Caco-2 (cell line): ENCODE data around the gene XAGE5. TPM values are rescaled to one million over a fixed set of nuclear protein-coding genes. Genes with fewer than 3 reads are reported as not detected.
"Not testable (repeated sequence)": the region's sequence is repeated elsewhere in the genome, so short reads cannot be mapped to it uniquely, and the experiment has no call there.

Source experiments
- Bru-seq: library from RNA; stranded (reverse); fragments of 400-500 nt; gene quantifications from one replicate; lab custom pipeline; 2021; lab: Mats Ljungman, UMichigan
- BruChase-seq, 2 experiments: library from RNA; stranded (reverse); fragments of 400-500 nt; gene quantifications; one replicate each; lab custom pipeline; 2021; lab: Mats Ljungman, UMichigan
- BruUV-seq: library from RNA; stranded (reverse); fragments of 400-500 nt; replicated peaks from 2 replicates; lab custom pipeline; 2021; lab: Mats Ljungman, UMichigan
- CTCF ChIA-PET: fragments of 300-600 bp; sonication (Branson Sonifier 250); formaldehyde crosslinking; loops from one replicate; lab custom pipeline; 2022; ENCODE audit warnings: antibody characterized with exemption; lab: Charles Lee
- POLR2A ChIA-PET: fragments of 300-600 bp; sonication (Branson Sonifier 250); formaldehyde crosslinking; loops from one replicate; lab custom pipeline; 2022; ENCODE audit warnings: antibody characterized with exemption; lab: Charles Lee
- DNase-seq, 2 experiments: peaks; one replicate each; pipeline versions ENCODE4 v3.0.0 to v3.0.0-alpha.2; 2020 to 2022
- H3K27me3 ChIP-seq: replicated peaks from 2 replicates; pipeline ENCODE4 v1.6.0; 2011; ENCODE audit warnings: low read length; ENCODE audit not compliant: control insufficient read depth, insufficient read depth
- H3K36me3 ChIP-seq: 2 replicates; pipeline ENCODE4 v1.5.1; 2011; ENCODE audit warnings: low read length; ENCODE audit not compliant: control insufficient read depth, insufficient read depth
- H3K4me1 ChIP-seq: fragments of 250-450 bp; sonication (Bioruptor Pico); 2 replicates; pipeline ENCODE4 v1.5.1; 2020; ENCODE audit warnings: mild to moderate bottlenecking
- H3K4me3 ChIP-seq: 2 replicates; pipeline ENCODE4 v1.5.1; 2011; ENCODE audit warnings: low read depth, mild to moderate bottlenecking, control low read depth, low read length
- H3K9me3 ChIP-seq: fragments of 250-450 bp; sonication (Bioruptor Pico); 2 replicates; pipeline ENCODE4 v1.5.1; 2020; ENCODE audit warnings: mild to moderate bottlenecking, moderate library complexity
- H3K27ac Mint-ChIP-seq: one replicate; pipeline ENCODE4 v1.8.0; 2022; ENCODE audit warnings: mixed read lengths; ENCODE audit not compliant: unreplicated experiment
- H3K27me3 Mint-ChIP-seq: one replicate; pipeline ENCODE4 v1.8.0; 2022; ENCODE audit warnings: mixed read lengths; ENCODE audit not compliant: insufficient read depth, unreplicated experiment
- H3K36me3 Mint-ChIP-seq: one replicate; pipeline ENCODE4 v1.8.0; 2022; ENCODE audit warnings: mild to moderate bottlenecking, mixed read lengths; ENCODE audit not compliant: insufficient read depth, unreplicated experiment
- H3K4me1 Mint-ChIP-seq: one replicate; pipeline ENCODE4 v1.8.0; 2022; ENCODE audit warnings: low read depth, mixed read lengths; ENCODE audit not compliant: unreplicated experiment
- H3K4me3 Mint-ChIP-seq: one replicate; pipeline ENCODE4 v1.8.0; 2022; ENCODE audit warnings: mild to moderate bottlenecking, moderate library complexity, mixed read lengths; ENCODE audit not compliant: unreplicated experiment
- H3K9me3 Mint-ChIP-seq: one replicate; pipeline ENCODE4 v1.8.0; 2022; ENCODE audit warnings: mixed read lengths; ENCODE audit not compliant: unreplicated experiment
- intact Hi-C: fragments of 100-400 bp; cut with micrococcal nuclease; formaldehyde crosslinking; loops from one replicate; pipeline ENCODE4 v1.10.0; 2022; ENCODE audit not compliant: unreplicated experiment
- long read RNA-seq: library from polyadenylated mRNA; stranded (forward); transcript quantifications from one replicate; pipeline ENCODE4 v2.0.0, GENCODE V29; 2022
- total RNA-seq: library from RNA; stranded (reverse); gene quantifications from 2 replicates; pipeline ENCODE4 v1.2.3, GENCODE V29; 2022
- TF ChIP-seq, protein P1 (sequence below), 2 experiments: fragments of 200-600 bp in 1 of 2; IDR thresholded peaks; 1 replicate in 1 of 2; 2 replicates in 1 of 2; pipeline versions ENCODE4 v1.5.1 to v1.8.0; 2011 to 2022; ENCODE audit warnings: antibody characterized with exemption in 1 of 2, control low read depth in 1 of 2, inconsistent platforms in 1 of 2, low read depth in 1 of 2, low read length in 1 of 2, mild to moderate bottlenecking in 1 of 2, moderate library complexity in 1 of 2; ENCODE audit not compliant: insufficient read depth in 1 of 2, severe bottlenecking in 1 of 2, unreplicated experiment in 1 of 2

The XAGE5 gene, protein sequence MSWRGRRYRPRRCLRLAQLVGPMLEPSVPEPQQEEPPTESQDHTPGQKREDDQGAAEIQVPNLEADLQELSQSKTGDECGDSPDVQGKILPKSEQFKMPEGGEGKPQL
- not detected in 2 replicates for total RNA-seq
- not detected for Bru-seq, nascent RNA
- not detected for BruChase-seq, experiment 1, labeled RNA remaining after a 2-hour chase
- not detected for BruChase-seq, experiment 2, labeled RNA remaining after a 6-hour chase
- long read RNA-seq = 0 reads

DNA sequence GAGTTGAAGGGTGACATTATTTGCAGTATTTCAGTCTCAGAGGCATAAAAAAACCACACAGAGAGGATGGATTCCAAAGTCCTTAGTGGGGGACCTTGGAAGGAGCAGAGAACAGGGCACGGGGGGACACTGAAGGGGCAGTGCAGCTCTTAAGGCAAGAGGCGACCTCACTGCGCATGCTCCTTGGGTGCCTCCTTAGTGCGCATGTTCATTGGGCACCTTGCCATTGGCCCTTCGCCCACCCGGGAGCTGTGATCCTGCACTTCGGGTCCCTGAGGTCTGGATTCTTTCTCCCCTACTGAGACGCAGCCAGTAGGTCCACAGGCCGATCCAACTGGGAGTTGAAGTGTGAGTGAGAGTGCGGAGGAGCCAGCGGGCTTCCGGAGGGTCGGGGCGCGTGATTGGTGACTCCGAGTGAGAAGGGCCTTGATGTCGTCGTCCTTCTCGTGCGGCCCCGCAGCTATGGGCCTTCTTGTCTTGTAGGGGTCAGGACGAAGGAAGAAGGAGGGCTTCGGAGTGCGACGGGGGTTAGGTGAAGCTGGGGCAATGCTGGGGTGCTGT is at the start of gene XAGE5:
XAGE5 (plus strand) TSS at position 223 of the 561 bp plus-strand sequence. CDS start 1,280 bp downstream, outside the sequence.
- no peaks in the 10 kb centered on the region for H3K36me3 ChIP-seq
- no peak within 1 kb of the TSS for H3K4me3 ChIP-seq
- no peak for DNase-seq
- H3K9me3 ChIP-seq = no peaks in the 10 kb centered on the region
- TF ChIP-seq, protein P1, sequence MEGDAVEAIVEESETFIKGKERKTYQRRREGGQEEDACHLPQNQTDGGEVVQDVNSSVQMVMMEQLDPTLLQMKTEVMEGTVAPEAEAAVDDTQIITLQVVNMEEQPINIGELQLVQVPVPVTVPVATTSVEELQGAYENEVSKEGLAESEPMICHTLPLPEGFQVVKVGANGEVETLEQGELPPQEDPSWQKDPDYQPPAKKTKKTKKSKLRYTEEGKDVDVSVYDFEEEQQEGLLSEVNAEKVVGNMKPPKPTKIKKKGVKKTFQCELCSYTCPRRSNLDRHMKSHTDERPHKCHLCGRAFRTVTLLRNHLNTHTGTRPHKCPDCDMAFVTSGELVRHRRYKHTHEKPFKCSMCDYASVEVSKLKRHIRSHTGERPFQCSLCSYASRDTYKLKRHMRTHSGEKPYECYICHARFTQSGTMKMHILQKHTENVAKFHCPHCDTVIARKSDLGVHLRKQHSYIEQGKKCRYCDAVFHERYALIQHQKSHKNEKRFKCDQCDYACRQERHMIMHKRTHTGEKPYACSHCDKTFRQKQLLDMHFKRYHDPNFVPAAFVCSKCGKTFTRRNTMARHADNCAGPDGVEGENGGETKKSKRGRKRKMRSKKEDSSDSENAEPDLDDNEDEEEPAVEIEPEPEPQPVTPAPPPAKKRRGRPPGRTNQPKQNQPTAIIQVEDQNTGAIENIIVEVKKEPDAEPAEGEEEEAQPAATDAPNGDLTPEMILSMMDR (IDR thresholded peaks at IDR 0.05; ENCODE audit: insufficient read depth in 1 of 2, low read depth in 1 of 2, low read length in 1 of 2, severe bottlenecking in 1 of 2, unreplicated experiment in 1 of 2) = no peak
- intact Hi-C loops = no loop called here
- Mint-ChIP-seq H3K36me3 (no peaks in the 10 kb centered on the region), H3K27me3 (peaks cover 4% of the 10 kb centered on the region), H3K27ac (no peak within 1 kb of the TSS), H3K9me3 (no peaks in the 10 kb centered on the region), H3K4me1 (no peaks in the 10 kb centered on the region), H3K4me3 (no peak within 1 kb of the TSS)
- ChIA-PET CTCF (no interaction called here), POLR2A (no interaction called here)
- no peaks in the 10 kb centered on the region for H3K27me3 ChIP-seq
- BruUV-seq = no TSS peak
- no peaks in the 10 kb centered on the region for H3K4me1 ChIP-seq

DNA sequence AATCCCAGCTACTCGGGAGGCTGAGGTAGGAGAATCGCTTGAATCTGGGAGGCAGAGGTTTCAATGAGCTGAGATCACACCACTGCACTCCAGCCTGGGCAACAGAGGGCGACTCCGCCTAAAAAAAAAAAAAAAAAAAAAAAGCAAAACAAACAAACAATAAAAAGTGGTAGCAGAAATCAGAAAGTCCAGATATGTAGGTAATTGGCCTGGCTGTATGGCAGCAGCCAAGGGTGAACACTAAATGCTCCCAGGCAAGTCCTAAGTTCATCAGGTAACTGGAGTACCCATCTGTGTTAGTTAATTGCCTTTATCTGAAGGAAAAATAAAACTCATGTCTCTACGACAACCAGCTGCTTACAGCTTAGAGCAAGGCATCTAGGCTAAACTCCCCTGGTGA is 45.1 kb upstream of the XAGE5 start:
- H3K9me3 ChIP-seq, intact Hi-C loops, POLR2A ChIA-PET, H3K36me3 ChIP-seq, H3K9me3 Mint-ChIP-seq, H3K4me1 Mint-ChIP-seq, DNase-seq, H3K36me3 Mint-ChIP-seq, H3K27me3 ChIP-seq, H3K4me3 Mint-ChIP-seq, BruUV-seq, CTCF ChIA-PET, H3K27ac Mint-ChIP-seq, H3K4me1 ChIP-seq, H3K27me3 Mint-ChIP-seq, H3K4me3 ChIP-seq: not testable (repeated sequence)

DNA sequence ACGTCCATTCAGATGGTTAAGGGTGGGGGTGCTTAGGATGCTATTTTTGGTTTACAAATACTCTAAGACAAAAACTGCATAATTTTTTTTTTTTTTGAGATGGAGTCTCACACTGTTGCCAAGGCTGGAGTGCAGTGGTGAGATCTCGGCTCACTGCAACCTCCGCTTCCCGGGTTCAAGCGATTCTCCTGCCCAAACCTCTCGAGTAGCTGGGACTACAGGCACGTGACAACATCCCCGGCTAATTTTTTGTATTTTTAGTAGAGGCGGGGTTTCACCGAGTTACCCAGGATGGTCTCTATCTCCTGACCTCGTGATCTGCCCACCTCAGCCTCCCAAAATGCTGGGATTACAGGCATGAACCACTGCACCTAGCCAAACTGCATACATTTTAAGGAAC is 37.6 kb upstream of the XAGE5 start:
- POLR2A ChIA-PET, H3K27me3 ChIP-seq, BruUV-seq, intact Hi-C loops, H3K4me1 ChIP-seq, H3K4me3 Mint-ChIP-seq, H3K27ac Mint-ChIP-seq, H3K9me3 Mint-ChIP-seq, H3K36me3 Mint-ChIP-seq, H3K4me3 ChIP-seq, CTCF ChIA-PET, H3K36me3 ChIP-seq, H3K27me3 Mint-ChIP-seq, DNase-seq, H3K9me3 ChIP-seq, H3K4me1 Mint-ChIP-seq: not testable (repeated sequence)

DNA sequence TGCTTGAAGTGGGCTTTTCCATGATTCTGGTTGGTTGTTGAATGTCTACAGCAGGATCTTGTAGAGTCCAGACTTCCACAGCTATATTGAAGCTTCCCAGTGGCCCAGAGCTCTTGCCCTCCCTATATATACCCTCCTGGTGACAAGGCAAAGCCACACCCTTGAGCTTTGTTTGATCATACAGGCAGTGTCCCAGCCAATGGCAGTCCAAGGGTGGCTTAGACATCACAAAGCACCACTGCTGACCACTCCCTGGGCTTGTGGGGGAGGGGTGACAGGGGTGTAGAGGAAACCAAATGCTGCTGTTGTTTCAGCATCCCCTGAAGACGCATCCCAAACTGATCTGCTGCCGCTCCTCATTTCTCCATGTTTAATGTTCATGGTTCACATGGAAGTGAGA is 13.8 kb upstream of the XAGE5 start, which contains the start of gene SPANXN5:
SPANXN5 (minus strand) TSS at position 101 of the 400 bp plus-strand sequence; CDS start at position 22, 79 bp downstream.
- H3K27ac Mint-ChIP-seq, H3K4me1 ChIP-seq, CTCF ChIA-PET, intact Hi-C loops, H3K4me3 Mint-ChIP-seq, POLR2A ChIA-PET, H3K9me3 ChIP-seq, H3K36me3 Mint-ChIP-seq, H3K4me3 ChIP-seq, DNase-seq, H3K27me3 ChIP-seq, BruUV-seq, H3K36me3 ChIP-seq, H3K9me3 Mint-ChIP-seq, H3K4me1 Mint-ChIP-seq: not testable (repeated sequence)
- H3K27me3 Mint-ChIP-seq = peaks cover 12% of the 10 kb centered on the region

DNA sequence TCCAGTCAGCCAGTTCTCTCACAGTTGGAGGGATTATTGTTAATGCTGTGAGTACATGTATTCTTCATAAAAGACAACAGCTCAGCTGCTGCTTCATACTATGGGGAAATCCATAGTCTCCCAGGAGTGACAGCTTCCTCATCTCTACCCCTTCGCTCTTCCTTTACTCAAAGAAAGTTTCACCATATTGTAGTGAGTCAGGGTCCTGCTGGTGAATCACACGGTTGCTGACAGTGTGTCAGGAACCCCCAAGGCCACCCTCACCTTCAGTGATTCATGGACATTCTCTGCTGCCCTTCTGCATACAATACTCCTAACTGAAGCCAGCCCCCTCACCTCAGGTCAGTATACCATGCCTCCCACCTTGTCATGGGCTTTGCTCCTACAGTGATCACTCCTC is 6.2 kb upstream of the XAGE5 start:
- H3K9me3 Mint-ChIP-seq, H3K27ac Mint-ChIP-seq, H3K9me3 ChIP-seq, H3K36me3 ChIP-seq, H3K27me3 Mint-ChIP-seq, H3K36me3 Mint-ChIP-seq, POLR2A ChIA-PET, intact Hi-C loops, H3K4me3 Mint-ChIP-seq, BruUV-seq, H3K4me1 Mint-ChIP-seq, H3K4me1 ChIP-seq, CTCF ChIA-PET, H3K27me3 ChIP-seq, H3K4me3 ChIP-seq, DNase-seq: not testable (repeated sequence)
